Measurements from ENCODE around the gene RGS10. TPM values are rescaled to one million over a fixed set of nuclear protein-coding genes. Genes with fewer than 3 reads are reported as not detected.
"Not testable (repeated sequence)": the region's sequence is repeated elsewhere in the genome, so short reads cannot be mapped to it uniquely, and the experiment has no call there.

Gene RGS10
- total RNA-seq, 1 donor from 2014 or later: 3.9 TPM

DNA sequence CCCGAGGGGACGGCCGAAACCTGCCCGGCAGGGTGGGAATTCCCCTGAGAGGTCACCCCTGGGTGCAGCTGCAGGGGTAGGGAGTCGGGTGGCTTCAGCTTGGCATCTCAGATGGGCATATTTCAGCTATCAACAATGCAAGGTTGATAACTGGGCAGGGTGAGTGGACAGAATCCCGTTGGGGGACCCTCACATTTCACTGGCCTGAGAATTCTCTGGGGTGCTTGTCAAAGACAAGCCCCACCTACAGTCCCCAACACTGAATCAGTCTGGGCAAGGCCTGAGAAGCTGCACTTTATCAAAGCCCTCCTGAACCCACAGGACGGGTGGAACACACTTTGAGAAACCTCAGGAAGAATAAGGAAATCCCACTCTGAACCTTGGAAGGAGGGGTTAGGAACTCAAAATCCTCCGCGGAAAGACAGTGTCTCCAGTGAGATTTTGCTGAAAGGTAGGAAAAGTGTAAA is 3.1 kb downstream of the RGS10 start:
- DNase-seq (ENCODE audit: low read depth): no peak

DNA sequence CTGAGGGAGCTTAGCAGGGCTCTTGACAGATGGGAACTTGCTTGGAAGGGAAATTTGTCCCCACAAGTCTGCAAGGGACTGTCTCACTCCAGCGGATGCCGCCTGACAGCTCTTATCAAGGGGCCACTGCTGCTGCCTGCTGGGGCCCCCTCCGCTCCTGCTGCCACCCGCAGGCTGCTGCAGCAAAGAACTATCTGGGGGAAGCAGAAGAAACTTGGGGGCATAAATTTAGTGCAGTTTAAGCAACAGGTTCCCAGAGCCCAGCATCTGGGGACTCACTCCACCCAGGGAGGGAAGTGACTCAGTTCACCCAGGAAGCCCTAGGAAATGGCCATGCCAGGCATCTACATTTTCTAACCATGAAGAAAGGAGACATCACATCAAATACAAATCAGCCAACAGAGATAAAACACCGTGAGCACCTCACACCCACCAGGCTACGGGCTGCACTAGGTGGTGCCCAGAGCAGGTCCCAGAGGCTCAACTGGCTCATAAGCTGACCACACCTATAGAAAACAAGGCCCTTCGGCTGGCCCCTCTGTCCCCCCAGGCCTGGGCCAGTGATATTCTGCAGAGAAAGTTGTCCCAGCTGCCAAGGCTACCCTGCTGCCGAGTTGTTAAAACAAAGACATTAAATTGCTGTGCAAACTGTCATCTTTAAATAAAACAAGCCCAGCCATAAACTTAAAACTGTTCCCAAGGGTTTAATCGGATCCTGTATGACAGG is 3.7 kb downstream of the RGS10 start:
- no peak for DNase-seq (ENCODE audit: low read depth)

- DNase-seq (ENCODE audit: low read depth): no peak
Measured at GRCh38 chr10:119537953-119538630, 4.4 kb downstream of the RGS10 start.

GRCh38 chr10:119536508-119537025 is 6.0 kb downstream of the RGS10 start:
- no peak for DNase-seq (ENCODE audit: low read depth)

DNA sequence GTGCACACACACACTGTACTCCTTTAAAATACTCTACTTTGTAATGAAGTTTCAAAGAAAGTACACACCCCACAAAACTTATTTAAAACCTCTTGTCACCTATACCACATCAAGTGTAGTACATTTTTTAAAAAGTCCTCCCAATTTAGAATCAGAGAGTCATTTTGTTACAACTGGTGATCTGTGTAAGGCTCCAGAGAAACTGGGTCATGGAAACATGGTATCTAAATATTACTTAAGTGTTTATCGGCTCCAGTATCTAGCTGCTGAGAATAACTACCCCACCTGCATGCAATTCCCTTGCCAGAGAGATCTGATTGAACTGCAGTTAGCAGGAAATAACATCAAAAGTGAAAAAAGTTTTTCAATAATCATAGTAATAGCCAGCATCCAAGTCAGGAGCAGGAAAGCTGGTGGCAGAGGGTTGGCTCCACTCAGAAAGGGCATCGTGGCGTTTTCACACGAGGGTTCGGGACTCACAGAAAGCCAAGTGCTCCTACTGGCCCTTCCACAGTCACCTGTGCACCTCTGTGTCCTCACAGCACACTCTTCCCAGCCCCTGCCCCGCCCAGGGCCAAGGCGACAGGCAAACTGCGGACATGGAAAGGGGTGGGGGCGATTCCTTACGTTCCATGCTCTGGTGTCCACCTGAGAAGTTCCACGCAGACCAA is 6.5 kb downstream of the RGS10 start:
- DNase-seq (ENCODE audit: low read depth): no peak

- no peak for DNase-seq (ENCODE audit: low read depth)
Measured at GRCh38 chr10:119535305-119535704, 7.2 kb downstream of the RGS10 start.

- DNase-seq (ENCODE audit: low read depth): no peak
Measured at GRCh38 chr10:119533473-119533872, 9.0 kb downstream of the RGS10 start.

DNA sequence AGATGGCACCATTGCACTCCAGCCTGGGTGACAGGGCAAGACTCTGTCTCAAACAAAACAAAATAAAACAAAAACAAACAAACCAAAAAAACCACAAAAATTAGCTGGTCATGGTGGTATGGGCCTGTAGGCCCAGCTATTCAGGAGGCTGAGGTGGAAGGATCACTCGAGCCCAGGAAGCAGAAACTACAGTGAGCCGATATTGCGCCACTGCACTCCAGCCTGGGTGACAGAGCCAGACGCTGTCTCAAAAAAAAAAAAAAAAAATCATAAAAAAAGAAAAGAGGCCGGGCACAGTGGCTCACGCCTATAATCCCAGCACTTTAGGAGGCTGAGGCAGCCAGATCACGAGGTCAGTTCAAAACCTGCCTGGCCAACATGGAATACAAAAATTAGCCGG is 9.7 kb downstream of the RGS10 start:
- not testable (repeated sequence) for DNase-seq (ENCODE audit: low read depth)

GRCh38 chr10:119532251-119532650 is 10.3 kb downstream of the RGS10 start:
- DNase-seq (ENCODE audit: low read depth): not testable (repeated sequence)

DNA sequence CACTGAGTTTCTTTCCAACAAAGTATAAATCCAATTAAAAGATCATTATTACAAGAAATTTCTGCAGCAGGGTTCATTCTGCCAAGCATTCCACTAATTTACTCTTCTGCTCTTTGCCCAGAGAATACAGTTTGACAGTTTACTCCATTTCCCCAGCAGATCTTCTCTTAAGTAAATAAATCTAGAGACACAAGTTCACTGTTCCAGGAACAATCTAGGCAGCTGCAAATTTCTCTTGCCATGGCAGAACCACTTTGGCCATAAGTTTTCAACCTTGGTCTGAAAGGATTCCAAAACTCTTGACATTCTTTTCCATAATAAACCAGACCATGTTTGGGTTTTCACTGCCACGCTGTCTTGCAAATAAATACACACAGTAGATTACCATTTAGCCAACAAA is 11.5 kb downstream of the RGS10 start:
- peak; percentile 15 for DNase-seq (ENCODE audit: low read depth)

DNA sequence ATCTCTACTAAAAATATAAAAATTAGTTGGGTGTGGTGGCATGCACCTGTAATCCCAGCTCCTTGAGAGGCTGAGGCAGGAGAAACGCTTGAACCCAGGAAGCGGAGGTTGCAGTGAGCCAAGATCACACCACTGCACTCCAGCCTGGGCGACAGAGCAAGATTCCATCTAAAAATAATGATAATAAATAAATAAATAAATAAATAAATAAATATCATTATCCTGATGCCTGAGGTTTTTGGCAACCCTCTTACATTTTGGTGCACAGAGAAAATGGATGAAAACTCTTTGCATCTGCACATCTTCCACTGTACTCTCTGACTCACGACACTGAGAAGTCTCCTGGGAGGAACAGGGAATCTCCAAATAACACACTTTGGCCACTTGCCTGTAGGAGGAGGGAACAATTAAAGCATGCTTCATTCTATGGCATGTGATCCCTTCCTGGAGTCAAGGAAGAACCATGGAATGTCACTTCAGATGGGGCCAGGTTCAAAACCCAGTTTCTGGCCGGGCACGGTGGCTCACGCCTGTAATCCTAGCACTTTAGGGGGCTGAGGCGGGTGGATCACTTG is 13.8 kb downstream of the RGS10 start:
- DNase-seq (ENCODE audit: low read depth): peak; percentile 73

GRCh38 chr10:119526621-119527592 is 15.6 kb downstream of the RGS10 start:
- DNase-seq (ENCODE audit: low read depth): no peak

GRCh38 chr10:119526149-119526548 is 16.4 kb downstream of the RGS10 start:
- no peak for DNase-seq (ENCODE audit: low read depth)

- DNase-seq (ENCODE audit: low read depth): no peak
Measured at GRCh38 chr10:119525116-119525515, 17.4 kb downstream of the RGS10 start.

DNA sequence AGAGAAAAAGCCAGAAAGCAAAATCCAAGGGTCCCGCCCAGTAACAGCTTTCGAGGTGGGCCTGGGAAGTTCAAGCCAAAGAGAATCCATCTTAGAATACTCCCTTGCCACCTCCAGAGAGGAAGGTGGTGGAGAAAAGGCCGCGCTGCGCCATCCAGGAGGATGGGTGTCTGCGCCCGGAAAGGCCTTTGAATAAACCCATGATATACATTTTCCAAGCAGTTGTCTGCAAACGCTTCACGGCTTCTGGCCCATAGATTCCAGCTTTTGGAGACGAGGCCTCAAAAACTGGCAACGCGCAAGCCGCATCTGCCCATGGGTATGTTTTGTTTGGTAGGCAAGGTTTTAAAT is 17.8 kb downstream of the RGS10 start:
- no peak for DNase-seq (ENCODE audit: low read depth)

DNA sequence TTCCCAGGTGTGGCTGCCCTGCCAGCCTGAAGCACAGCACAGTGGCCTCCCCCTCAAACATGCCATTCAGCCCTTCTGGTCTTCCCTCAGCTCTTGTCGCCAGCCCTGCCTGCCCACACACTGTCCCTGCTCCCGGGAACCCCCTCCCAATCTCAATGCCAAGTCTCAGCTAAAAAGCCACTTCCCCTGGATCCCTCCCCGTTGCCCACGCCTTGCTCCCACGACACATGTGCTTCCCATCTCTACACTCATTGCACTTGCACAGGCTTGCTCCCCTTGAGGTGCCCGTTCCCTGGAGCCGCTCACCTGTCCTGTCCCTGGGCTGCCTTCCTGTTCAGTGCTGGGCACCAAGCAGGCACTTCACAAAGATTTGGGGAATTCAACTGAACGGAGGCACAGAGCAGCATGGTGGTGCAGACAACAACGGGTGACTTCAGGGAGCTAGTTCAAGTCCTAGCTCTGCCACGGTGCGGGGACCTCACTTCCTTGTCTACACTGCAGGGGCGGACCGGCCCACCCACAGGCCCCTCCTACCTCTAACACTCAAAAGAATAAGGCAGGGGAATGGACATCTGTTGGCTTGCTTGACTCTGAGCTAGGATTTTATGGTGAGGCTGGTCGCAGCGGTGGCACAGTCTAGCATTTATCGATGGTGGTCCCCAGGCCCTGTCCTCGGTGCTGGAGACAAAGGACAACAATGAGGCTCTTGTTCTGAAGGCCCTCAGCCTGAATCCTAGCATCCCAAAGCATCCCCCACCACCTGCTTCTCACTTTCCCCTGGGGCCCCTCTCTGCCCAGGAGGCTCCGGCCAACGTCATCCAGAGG is 18.4 kb downstream of the RGS10 start:
- no peak for DNase-seq (ENCODE audit: low read depth)

- no peak for DNase-seq (ENCODE audit: low read depth)
Measured at GRCh38 chr10:119522747-119523426, 19.6 kb downstream of the RGS10 start.

DNA sequence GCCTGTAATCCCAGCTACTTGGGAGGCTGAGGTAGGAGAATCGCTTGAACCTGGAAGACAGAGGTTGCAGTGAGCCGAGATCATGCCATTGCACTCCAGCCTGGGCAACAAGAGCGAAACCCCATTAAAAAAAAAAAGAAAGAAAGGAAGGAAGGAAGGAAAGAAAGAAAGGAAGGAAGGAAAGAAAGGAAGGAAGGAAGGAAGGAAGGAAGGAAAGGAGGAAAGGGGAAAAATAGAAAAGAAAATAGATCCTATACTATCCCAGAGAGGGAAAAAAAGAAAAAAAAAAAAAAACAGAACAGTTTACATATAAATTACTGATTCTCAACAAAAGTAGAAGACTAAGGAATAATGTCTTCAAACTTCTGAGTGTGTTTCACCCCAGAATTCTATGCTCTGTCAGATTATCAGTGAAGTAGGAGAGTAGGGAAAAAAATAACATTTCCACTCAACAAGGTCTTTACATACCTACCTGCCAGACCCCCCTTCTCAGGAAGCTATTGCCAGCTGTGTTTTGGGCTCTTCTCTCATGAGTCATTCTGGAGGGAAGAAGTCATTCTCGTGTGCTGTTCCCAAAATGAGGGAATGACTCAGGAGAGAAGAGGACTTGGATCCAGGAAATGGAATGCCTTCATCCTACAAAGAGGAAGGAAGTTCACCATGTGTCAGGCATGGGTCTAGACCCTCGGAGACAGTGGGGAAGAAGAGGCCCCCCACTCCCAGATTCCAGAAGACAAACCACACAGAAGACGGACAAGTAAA is 20.9 kb downstream of the RGS10 start:
- DNase-seq (ENCODE audit: low read depth): peak; percentile 84
